Activated T-helper 1 cell treated with Interleukin-2 at 50 U/mL for 16 hours (primary cell): ENCODE data around the gene FERMT3.
"Not testable (repeated sequence)": the region's sequence is repeated elsewhere in the genome, so short reads cannot be mapped to it uniquely, and the experiment has no call there.

Source experiments
- DNase-seq: peaks from one replicate; pipeline ENCODE4 v3.0.0-alpha.2; 2020; ENCODE audit warnings: low read depth

FERMT3 gene

DNA sequence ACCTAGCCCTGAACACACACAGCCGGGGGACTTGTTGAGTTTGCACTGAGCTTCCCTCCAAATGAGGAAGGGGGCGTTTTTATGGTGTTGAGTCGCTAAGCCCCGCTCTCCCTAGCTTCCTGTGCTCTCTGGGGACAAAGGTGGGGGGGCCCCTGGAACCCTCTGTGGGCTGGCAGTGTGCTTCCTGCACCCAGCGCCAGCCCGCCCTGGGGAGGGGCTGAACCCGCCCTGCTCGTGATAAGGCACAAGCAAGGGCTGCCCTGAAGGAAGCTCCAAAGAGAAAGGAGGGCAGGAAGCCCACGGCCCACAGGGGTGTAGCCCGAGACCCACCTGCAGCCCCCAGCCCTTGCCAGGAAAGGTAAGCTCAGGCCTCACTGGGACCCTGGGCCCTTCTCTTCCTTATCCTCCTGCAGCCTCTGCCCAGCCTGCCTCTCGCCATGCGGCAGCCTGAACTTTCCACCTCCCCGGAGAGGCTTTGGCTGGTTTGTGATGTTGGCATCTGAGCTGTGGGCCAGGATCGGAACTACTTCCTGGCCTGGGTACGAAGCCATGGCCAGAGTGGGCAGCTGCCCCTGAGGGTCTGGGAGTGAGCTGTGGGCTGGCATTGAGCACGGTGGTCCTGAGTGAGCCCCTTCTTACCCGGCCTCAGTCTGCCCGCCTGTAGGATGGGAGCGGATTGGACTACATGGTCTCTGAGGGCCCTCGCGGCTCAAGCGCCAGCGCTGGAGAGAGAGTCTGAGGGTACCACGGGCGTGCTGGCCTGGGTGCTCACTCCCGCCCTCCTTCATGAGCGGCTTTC, at the start of gene FERMT3:
Gene FERMT3, plus strand, starts transcription at position 265 of the 799 bp plus-strand sequence. CDS start 644 bp downstream, outside the sequence.
- peak; percentile 62 for DNase-seq

DNA sequence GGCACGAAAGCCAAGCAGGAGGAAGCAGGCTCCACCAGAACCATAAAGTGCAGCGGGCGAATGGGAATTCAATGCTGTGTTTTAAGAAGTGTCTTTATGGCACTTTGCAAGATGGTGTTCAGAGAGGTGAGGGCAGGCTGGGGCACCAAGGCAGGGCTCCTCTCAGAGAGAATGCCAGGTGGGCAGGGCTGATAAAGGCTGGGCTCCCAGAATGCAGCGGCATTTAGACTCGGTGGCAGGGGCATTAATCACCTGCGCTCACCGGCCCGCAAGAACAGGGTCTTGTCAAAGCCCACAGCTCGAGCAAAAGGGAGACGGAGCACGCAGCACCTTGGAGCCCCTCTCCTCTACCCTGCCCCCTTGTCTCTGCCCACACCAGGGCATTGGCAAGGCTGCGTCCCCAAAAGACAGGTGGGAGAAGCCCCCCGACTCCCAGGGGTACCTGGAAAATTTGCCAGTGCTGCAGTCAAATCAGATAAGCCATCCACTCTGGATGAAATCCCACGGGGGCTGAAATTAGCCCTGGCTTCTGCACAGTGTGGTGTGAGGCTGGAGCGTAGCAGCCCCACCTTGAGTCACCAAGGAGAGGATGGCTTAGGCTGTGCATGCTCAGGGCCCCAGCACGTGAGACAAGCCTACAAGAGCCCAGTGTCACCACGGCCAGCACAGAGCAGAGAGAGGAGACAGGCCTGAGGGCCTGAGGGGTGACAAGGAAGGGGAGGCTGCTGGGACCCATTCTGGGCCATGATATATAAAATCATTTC, 48.7 kb upstream of the FERMT3 start:
- no peak for DNase-seq

DNA sequence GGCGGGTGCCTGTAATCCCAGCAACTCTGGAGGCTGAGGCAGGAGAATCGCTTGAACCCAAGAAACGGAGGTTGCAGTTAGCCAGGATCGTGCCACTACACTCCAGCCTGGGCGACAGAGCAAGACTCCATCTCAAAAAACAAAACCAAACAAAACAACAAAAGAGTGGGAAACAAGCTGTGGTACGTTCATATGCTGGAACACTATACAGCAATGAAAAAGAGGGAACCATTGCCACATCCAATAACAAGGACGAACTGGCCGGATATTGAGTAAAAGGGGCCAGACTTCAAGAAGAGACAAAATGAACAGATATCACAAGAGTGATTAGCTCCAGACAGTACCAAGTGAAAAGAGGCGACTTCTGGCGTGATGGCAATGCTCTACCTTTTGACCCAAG, 45.5 kb upstream of the FERMT3 start:
- no peak for DNase-seq

DNA sequence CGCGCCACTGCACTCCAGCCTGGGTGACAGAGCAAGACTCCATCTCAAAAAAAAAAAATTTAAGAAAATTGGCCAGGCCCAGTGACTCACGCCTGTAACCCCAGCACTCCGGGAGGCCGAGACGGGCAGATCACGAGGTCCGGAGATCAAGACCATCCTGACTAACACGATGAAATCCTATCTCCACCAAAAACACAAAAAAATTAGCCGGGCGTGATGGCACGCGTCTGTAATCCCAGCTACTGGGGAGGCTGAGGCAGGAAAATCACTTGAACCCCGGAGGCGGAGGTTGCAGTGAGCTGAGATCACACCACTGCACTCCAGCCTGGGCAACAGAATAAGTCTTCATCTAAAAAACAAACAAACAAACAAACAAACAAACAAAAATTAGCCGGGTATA, 43.8 kb upstream of the FERMT3 start:
- DNase-seq = not testable (repeated sequence)

DNA sequence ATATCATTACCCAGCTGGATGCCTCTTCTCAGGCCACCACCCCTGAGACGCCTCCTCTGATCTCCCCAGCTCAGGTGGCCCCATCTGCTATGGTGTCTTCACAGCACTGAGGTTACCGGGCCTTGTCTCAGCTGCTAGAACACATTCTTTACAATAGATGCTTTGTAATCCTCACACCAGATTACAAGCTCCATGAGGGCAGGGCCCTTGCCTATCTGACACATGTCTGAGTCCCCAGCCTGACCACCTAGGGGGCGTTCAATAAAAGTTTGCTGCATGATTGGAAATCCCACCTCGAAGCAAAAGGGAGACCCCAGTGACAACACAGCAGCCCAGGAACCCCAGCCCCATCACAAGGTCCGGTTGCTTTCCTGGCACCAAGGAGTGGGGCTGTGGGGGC, 42.6 kb upstream of the FERMT3 start:
- DNase-seq = no peak

DNA sequence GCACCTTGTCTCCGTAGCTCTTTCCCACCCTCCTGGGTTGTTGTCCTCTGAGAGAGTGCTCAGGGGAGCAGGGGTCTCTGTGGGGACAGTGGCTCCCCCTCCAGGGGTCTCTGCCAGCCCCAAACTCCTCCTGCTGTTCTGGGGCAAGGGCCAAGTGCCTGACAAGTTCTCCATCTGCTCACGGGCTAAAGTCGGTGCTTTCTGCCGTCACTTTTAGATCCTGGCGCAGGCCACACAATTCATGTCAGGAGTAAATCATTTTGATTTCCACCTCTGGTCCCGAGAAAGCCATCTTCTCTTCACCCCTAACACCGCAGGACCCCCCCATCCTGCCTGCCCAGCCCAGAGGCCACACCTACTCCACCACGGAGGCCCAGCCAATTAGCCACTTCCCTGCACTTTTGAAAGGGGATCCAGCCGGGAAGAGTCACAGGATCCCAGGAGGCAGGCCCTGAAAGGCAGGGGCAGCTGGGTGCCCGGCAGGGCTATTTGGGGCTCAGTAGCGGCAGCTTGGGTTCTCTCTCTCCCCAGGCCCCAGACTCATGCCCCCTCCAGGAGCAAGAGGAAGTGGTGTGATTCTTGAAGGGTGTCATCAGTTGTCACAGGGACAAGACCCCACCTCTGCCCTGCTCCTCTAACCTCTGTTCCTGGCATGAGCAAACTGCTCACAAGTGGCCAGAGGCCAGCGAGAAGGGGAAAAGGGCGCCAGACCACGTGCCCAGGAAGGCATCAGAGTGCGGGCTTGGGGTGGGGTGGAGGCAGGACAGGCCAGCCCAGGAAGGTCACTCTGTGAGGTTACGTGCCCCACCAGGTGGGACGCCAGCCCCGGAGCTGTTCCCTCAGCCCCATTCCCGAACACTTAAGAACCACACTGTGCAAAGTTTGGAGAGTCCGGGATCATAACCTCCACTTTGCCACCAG, 41.9 kb upstream of the FERMT3 start:
- no peak for DNase-seq

DNA sequence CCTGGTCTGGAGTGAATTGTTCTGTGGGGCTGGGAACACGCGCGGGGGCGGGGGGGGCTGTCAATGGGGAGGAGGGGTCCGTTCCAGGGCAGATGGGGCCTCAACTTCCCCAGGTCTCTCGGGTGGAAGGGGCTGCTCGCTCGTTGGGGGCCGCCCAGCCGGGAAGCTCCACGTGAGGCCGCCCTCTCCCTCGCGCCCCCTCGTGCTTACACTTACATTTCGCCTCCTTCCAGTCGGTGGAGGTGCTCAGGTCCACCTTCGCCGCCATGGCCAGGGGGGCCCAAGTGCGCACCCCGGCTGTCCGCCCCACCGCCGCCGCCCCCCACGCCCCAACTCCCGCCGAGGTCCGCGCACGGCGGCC, 41.1 kb upstream of the FERMT3 start:
- DNase-seq = no peak

DNA sequence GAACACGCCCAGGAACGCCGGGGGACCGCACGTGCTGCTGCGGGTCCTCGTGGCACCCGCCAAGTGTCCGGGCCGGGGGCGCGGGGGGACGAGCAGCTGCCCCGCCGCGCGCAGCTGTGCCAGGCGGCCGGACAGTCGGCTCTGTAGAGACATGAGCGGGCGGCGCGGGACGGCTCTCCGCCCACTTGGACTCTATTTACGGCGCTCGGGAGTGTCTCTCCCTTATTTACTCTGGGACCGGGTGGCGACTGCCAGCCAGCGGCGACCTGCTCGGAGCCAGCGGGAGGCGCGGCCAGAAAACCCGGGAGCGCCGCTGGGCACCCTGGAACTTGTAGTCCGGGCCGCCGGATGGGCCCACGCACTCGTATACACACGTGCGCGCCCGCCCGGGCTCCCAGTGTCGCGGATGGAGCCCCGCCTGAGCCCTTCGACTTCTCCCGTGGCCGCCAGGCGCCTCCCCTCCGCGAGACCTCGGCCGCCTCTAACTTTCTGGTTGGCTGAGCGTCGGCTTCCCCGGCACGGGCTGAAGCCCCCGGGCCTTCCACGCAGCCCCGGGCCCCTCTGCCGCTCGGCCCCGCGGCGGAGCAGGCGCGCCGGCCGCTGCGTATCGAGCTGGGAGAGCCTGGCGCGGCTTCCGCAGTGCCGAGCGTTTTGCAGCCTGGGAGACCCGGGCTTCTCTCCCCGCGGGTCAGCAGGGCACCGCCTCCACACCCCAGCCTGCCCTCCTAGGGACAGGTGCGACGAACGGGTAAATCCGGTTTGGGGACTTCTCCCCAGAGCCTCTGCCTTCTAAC, 40.5 kb upstream of the FERMT3 start, which contains the start of gene MACROD1:
Gene MACROD1, minus strand, starts transcription at position 272 of the 794 bp plus-strand sequence. Its CDS starts 119 bp downstream, at position 153.
- DNase-seq = peak; percentile 63

DNA sequence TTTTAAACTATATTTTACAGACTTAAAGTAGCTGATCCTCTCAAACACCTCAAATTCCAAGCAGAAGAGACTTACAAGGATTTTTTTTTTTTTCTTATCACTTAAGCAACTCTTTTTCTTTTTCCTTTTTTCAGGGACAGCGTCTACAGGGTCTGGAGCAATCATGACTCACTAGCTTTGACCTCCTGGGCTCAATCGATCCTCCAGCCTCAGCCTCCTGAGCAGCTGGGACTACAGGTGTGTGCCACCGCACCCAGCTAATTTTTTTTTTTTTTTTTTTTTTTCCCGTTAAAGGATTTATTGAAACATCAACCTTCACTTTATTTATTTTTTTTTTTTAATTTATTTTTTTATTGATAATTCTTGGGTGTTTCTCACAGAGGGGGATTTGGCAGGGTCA, 36.1 kb upstream of the FERMT3 start:
- no peak for DNase-seq

DNA sequence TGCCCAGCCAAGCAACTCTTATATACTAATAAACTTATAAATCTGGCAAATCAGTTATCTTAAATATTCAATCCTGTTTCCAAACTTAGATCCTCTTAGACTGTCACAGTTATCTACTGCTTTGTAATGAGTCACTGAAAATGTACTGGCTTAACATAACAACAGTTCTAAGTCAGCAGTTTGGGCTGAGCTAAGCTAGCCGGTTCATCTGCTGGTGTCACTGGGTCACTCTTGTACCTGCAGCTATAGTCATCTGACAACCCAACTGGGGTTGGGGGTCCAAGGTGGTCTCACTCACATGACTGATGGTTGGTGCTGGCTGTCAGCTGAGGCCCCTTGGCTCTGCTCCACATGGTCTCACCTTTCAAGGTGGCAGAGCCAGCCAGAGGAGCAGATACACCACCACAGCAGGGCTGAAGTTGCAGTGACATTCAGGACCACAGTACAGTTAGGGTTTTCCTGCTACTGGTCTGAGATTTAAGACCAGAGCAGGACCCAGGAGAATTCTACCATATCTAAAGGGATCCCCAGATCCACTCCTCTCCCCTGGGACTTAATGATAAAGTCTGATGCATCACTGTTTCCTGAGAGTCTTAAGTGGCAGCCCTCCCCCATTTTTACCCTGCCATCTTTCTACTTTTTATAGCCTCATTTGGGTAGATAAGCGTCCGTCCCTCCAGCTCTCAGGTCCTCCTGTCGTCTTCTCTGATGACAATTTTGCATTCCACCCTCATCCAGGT, 32.7 kb upstream of the FERMT3 start:
- no peak for DNase-seq

DNA sequence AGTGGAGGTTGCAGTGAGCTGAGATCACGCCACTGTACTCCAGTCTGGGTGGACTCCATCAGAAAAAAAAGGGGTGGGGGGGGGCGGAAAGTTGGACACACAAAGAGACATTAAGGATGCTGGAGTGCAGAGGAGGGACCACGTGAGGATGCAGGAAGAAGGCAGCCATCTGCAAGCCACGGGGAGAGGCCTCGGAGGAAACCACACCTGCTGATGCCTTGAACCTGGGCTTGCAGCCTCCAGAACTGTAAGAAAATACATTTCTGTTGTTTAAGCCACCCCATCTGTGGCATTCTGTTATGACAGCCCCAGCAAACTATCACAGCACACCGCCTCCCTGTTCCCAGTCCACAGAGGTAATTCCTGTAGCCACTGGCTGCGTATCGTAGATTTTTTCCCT, 29.8 kb upstream of the FERMT3 start:
- no peak for DNase-seq

DNA sequence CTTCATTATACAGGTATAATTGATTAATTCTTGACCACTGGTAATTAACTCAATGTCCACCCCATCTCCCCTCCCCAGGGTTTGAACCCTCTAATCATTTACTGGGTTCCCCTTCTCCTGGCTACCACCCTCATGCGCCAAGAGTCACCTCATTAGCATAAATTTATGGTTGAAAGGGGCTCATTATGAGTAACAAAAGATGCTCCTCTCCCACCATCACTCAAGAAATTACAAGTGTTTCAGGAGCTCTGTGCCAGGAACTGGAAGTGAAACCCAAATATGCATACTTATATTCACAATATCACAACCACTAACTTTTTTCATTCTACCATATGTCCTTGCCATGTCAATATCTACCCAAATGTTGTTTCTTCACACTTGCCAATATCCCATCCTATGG, 28.3 kb upstream of the FERMT3 start:
- DNase-seq = no peak

DNA sequence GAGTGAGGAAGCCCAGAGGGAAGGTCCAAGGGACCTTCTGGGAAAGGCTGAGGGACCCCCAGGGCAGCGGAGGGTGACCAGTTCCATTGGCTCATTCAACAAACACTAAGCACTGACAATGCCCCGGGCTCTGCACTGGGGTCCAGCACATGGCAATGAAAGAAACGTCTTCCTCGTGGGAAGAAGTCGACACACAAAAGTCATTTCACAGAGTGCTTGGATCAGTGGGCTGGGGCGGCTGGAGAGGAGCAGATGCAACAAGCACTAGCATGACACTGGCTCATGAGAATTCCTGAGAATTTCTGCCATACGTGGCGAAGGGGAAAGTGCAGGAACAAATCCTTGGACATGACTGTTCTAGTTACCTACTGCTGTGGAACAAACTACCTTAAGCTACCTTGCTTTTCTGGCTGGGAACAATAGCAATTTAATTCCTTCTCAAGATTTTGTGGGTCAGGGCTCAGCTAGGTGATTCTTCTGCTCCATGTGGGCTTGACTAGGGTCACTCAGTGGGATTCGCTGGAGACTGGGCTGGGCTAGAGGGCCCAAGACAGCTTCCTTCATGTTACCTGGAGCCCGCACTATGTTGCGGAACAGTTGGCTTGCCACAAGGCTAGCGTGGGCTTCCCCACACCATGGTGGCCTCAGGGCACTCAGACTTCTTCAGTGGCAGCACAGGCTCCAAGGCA, 27.4 kb upstream of the FERMT3 start:
- DNase-seq = no peak

DNA sequence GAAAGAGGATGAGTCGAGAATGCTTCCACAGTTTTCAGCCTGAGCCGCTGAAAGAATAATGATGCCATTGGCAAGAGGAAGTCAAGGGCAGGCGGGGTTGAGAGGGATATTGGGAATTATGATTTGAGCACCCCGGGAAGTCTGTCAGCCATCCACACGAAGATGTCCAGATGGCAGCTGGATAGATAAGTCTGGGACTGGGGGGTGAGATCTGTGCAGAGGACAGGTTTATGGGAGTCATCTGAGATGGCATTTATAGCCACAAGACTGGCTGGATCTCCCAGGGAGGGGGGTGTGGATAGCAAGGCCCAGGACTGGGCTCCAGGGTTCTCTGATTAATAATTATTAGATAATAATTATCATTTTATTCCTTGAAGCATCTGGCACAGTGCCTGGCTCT, 25.6 kb upstream of the FERMT3 start:
- DNase-seq = no peak

DNA sequence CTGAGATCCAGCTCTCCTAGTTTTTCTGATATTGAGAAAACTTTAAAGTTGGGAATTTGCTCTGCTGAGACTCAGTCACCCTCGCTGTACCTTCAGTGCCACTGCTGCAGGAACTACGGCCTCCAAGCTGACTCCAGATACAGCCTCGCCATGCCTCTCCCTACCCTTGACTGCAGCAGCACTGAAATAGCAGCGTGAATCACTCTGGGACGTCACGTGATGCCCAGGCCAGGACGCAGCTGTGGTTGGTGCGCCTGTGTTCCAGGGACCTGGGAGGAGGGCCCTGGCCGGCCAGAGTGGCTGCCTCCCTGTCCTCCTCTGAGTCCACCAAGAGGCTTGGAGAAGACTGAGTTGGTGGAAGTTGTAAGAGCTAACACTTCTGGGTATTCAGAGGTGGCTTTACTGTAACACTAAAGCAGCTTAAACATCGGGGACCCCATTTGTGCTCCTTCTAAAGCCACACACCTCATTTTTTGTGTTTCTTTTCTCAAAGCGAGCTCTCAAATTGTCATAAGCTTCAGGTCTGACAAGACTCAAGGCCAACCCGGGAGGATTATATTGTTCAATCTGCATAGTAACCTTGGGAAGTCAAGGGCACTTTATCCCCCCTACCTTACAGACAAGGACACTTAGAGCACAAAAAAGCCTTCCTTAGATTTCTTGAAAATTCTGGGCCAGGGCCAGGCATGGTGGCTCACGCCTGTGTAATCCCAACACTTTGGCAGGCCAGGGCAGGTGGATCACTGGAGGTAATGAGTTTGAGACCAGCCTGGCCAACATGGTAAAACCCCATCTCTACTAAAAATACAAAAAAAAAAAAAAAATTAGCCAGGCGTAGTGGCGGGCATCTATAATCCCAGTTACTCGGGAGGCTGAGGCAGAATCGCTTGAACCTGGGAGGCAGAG, 24.8 kb upstream of the FERMT3 start:
- no peak for DNase-seq

DNA sequence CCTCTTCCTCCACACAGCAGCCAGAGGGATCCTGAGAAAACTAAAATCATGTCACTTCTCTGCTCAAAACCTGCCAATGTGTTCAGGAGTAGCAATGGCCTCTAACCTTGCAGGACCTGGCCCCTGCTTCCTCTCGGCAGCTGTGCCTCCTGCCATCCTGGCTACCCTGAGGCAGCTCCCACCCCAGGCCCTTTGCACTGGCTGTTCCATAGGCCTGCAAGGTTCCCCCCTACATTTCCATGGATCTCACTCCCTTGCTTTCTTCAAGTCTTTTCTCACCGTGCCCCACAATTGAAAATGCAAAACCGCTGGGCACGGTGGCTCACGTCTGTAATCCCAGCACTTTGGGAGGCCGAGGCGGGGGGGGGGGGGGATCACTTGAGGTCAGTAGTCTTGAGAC, 22.6 kb upstream of the FERMT3 start:
- DNase-seq = no peak

DNA sequence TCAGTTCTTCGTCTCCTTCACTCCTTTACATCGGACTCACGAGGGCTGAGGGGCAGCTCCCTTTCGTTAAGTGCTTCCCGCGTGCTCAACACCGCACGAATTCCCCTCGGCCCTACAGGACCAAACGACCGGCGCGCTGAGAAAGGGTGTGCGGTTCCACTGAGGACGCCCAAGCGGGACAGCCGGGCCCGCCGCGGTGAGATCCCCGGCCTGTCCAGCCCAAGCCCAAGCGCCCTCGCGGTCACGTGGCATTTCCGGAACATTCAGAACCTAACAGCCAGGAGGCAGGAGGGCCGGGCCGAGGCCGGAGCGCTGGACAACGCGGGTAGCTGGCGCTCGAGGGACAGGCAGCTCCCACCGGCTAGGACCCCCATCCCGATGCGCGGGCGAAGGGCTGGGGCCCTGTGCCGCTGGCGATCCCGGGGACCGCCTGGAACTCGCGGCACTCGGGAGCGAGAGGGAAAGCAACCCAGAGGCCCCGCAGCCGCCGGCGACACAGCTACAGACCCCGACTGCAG, 21.3 kb upstream of the FERMT3 start:
- no peak for DNase-seq

DNA sequence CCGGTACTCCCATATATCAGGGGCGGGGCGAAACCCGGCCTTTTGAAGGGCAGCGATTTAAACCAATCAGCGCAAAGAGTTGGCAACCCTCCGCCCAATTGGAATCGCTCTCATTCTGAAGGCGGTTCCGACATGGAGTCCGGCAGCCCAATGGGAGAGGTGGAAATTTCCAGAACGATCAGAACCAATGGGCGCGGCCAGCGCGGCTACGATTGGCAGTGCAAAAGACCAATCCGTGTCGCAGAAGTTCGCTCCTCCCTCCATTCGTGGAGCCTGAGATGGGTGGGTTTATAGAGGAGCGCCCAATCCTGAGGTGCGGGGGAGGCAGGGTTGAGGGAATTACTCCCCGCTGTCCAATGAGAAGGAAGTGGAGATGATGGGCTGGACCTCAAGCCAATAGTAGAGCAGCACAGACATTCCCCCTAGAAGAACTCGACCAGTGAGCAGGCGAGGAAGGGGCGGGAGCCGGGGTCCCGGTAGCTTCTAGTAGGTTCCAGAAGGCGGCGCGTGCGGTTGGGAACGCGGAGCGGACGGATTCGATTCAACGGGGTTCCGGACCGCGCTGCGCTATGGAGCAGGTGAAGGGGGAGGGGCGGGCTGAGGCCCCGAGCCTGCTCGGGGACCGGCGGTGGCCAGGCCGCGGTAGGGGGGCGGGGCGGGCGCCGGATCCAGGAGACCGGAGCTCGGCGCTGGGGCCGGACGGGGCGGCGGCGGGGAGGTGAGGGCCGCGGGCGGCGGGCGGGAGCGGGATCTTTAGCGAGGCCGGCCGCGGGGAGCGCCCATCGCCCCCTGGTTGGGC, 20.6 kb upstream of the FERMT3 start, which contains the start of gene STIP1:
Gene STIP1, plus strand, starts transcription at position 479 of the 799 bp plus-strand sequence. Its CDS starts 91 bp downstream, at position 570.
- DNase-seq = peak; percentile 97
